ENCODE measurements around the gene LYRM7.
A peak's percentile ranks its signal among the peaks of the same experiment; 100 is the strongest.

The LYRM7 gene

GRCh38 chr5:131163276-131164119 lies 7.2 kb upstream of the LYRM7 start:
- TF ChIP-seq, protein P1, sequence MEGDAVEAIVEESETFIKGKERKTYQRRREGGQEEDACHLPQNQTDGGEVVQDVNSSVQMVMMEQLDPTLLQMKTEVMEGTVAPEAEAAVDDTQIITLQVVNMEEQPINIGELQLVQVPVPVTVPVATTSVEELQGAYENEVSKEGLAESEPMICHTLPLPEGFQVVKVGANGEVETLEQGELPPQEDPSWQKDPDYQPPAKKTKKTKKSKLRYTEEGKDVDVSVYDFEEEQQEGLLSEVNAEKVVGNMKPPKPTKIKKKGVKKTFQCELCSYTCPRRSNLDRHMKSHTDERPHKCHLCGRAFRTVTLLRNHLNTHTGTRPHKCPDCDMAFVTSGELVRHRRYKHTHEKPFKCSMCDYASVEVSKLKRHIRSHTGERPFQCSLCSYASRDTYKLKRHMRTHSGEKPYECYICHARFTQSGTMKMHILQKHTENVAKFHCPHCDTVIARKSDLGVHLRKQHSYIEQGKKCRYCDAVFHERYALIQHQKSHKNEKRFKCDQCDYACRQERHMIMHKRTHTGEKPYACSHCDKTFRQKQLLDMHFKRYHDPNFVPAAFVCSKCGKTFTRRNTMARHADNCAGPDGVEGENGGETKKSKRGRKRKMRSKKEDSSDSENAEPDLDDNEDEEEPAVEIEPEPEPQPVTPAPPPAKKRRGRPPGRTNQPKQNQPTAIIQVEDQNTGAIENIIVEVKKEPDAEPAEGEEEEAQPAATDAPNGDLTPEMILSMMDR (conservative IDR thresholded peaks at IDR 0.05; ENCODE audit: low read depth) = no peak
- POLR2A ChIA-PET (ENCODE audit: low non-redundant PET) = interaction anchor here (0.6 to 0.9 kb wide), 3 partner anchors 43 to 210 kb away, joined by 4 to 5 read pairs (median 5); partner anchors contain the start of gene CDC42SE2
- peak; percentile 36 for DNase-seq (ENCODE audit: low spot score)
- CTCF ChIA-PET = interaction anchor here (0.6 to 0.7 kb wide), 3 partner anchors 11 to 516 kb away, joined by 3 read pairs; no protein-coding TSS in a partner anchor
- peak overlapping the region; percentile 42; the same call in 1 of the 2 replicates for H3K27ac ChIP-seq

DNA sequence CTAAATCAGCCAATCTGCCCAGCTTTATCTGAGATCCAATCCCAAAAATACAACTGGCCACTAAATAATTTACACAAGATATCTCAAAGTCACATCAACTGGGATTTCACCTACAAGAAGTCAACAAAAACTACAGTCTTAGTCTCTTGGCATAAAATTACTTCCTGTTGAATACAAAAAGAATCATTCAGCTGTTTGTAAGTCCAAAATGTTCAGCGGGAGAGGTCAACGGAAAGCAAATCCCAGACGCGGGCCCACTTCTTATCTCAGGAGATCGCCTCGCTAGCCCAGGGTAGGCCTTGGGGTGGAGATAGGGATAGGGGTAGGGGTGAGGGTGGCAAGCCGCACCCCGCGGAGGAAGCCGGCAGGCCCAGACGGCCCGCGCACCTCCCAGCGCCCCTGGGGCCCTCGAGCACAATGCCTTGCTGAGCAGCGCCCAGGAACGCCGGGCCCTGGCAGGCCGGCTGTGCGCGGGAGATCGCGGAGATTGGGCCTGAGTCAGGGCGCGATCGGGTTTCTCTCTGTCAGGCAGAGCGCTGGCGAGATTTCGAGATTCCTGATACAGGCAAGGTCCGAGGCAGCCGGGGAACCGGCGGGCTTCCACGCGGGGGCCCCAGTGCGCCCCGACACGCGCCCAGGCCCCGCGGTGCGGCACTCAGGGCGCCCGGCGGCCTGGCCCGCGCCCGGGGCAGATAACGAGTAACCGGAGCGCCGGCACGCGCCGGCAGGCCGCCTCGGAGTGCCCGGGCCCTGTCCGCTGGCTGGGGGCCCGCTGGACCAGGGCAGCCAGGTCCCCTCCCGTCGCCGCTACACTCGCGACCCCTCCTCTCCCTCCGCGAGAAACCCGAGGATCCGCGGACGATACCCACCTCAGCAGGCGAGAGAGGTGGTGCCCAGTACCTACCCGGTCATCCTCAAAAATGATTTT lies 6.3 kb upstream of the LYRM7 start:
- POLR2A ChIA-PET (ENCODE audit: low non-redundant PET) = no interaction called here
- peak overlapping the region; percentile 96 for H3K27ac ChIP-seq
- TF ChIP-seq, protein P1 (conservative IDR thresholded peaks at IDR 0.05; ENCODE audit: low read depth) = peak; percentile 47
- CTCF ChIA-PET = interaction anchor here (0.6 to 2.2 kb wide), 9 partner anchors 8 to 867 kb away, joined by 3 to 8 read pairs (median 3); no protein-coding TSS in a partner anchor
- peak; percentile 79 for DNase-seq (ENCODE audit: low spot score)

DNA sequence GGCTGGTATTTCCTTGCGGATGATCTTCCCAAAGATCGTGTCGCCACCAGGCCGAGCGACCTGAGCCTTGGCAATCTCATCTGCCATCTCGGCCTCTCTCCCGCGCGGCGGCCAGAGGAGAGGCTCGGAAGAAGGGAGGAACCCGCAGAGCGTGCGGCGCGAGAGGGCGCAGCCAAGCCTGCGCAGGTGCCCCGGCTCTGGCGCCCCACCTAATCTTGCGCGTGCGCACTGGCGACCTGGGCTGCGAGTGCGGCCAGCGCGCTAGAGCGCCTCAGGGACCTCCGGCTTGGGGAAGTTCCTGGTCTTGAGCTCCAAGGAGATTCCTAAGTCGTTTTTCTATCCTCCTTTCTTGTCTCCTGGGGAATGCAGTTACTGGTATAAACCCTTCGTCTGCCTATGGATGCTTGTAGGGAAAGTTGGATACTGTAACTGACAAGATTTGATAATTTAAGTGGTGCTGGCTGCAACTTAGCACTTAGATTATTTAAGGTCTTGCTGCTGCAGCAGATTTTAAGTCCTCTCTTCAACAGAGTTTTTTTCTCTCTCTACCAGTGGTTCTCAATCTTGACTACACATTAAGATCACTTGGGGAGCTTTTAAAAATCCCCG lies 5.5 kb upstream of the LYRM7 start, which contains the start of gene HINT1:
Gene HINT1 (minus strand): TSS at position 138 of the 609 bp plus-strand sequence. CDS start 51 bp downstream, at position 87.
- DNase-seq (ENCODE audit: low spot score) = peak; percentile 98
- ChIA-PET CTCF (interaction anchor here (0.5 to 2.2 kb wide), 7 partner anchors 9 to 868 kb away, joined by 3 to 8 read pairs (median 3); no protein-coding TSS in a partner anchor), POLR2A (ENCODE audit: low non-redundant PET) (interaction anchor here (0.5 kb wide), 1 partner anchor 10 kb away, joined by 3 read pairs; no protein-coding TSS in a partner anchor)
- peak within 1 kb of the TSS; percentile 96 for H3K27ac ChIP-seq
- TF ChIP-seq, protein P1 (conservative IDR thresholded peaks at IDR 0.05; ENCODE audit: low read depth) = no peak

- TF ChIP-seq, protein P1 (conservative IDR thresholded peaks at IDR 0.05; ENCODE audit: low read depth) = no peak
- DNase-seq (ENCODE audit: low spot score) = no peak
- no peak overlapping the region for H3K27ac ChIP-seq
- ChIA-PET CTCF (interaction anchor here (0.8 kb wide), 1 partner anchor 214 kb away, joined by 3 read pairs; no protein-coding TSS in a partner anchor), POLR2A (ENCODE audit: low non-redundant PET) (interaction anchor here (0.6 kb wide), 1 partner anchor 214 kb away, joined by 4 read pairs; no protein-coding TSS in a partner anchor)
Observed at GRCh38 chr5:131167615-131168014, 3.1 kb upstream of the LYRM7 start.

DNA sequence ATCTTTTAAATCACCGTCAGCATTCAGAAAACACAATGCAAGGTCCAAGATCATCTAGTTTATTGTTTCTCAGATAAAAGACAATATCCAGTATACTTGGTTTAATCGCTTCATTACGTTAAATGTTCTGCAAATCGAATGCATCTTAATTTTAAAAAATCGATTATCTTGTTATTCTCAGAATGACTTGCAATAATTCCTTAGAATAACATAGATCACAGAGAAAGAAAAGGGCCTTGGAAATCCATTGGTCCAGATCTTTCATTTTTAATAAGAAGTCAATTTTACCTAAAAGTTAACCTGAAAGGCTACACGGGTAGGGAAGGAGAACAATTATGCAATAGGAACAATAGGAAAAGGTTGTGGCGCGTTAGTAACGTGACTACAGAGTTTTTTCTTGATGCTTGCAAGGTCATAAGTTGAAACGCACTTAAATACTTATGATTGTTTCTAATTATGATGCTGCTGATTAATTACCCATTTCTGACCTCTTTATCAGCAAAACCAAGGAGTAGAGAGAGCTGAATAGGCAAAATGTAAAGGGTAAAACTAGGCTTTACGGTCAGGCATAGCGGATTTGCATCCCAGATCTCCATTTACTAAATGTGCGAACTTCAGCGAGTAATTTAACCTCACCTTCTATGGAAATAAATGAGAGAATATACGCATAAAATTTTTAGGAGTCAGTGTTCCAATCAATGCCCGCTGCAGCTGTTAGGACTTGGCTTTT lies 769 bp upstream of the LYRM7 start:
- ChIA-PET CTCF (no interaction called here), POLR2A (ENCODE audit: low non-redundant PET) (no interaction called here)
- no peak for DNase-seq (ENCODE audit: low spot score)
- H3K27ac ChIP-seq = peak overlapping the region; percentile 75
- TF ChIP-seq, protein P1 (conservative IDR thresholded peaks at IDR 0.05; ENCODE audit: low read depth) = no peak

All from RWPE1 (cell line).